Mucosa of stomach (tissue), 1 donor: Measurements from ENCODE around the gene MICALL2.
"Not testable (repeated sequence)": the region's sequence is repeated elsewhere in the genome, so short reads cannot be mapped to it uniquely, and the experiment has no call there.

Experiments used
- H3K27me3 ChIP-seq: one replicate; pipeline ENCODE4 v1.7.0; 2013; ENCODE audit warnings: mild to moderate bottlenecking, low read length; ENCODE audit not compliant: control insufficient read depth, insufficient read depth
- H3K36me3 ChIP-seq: one replicate; pipeline ENCODE4 v1.7.0; 2013; ENCODE audit warnings: low read length; ENCODE audit not compliant: control insufficient read depth, insufficient read depth
- H3K4me1 ChIP-seq: one replicate; pipeline ENCODE4 v1.7.0; 2013; ENCODE audit warnings: mild to moderate bottlenecking, low read length; ENCODE audit not compliant: control insufficient read depth, insufficient read depth
- H3K4me3 ChIP-seq: one replicate; pipeline ENCODE4 v1.7.0; 2013; ENCODE audit warnings: low read length
- H3K9ac ChIP-seq: one replicate; pipeline ENCODE4 v1.7.0; 2013; ENCODE audit warnings: mild to moderate bottlenecking, low read length, moderate library complexity
- H3K9me3 ChIP-seq: one replicate; pipeline ENCODE4 v1.7.0; 2013; ENCODE audit warnings: mild to moderate bottlenecking, low read length, moderate library complexity; ENCODE audit not compliant: control insufficient read depth
- donor health status: Pancreatic carcinoma.

The MICALL2 gene

GRCh38 chr7:1450987-1451386 is 8.3 kb downstream of the MICALL2 start:
- Histone ChIP-seq H3K9me3 (no peaks in the 10 kb centered on the region), H3K9ac (no peak overlapping the region), H3K4me3 (no peak overlapping the region), H3K27me3 (no peaks in the 10 kb centered on the region), H3K36me3 (no peaks in the 10 kb centered on the region), H3K4me1 (peaks cover 35% of the 10 kb centered on the region)

GRCh38 chr7:1450431-1450830 is 8.8 kb downstream of the MICALL2 start:
- H3K9ac ChIP-seq = no peak overlapping the region
- no peaks in the 10 kb centered on the region for H3K36me3 ChIP-seq
- H3K4me3 ChIP-seq = no peak overlapping the region
- H3K27me3 ChIP-seq = no peaks in the 10 kb centered on the region
- no peaks in the 10 kb centered on the region for H3K9me3 ChIP-seq
- H3K4me1 ChIP-seq = peaks cover 29% of the 10 kb centered on the region

GRCh38 chr7:1449951-1450350 is 9.3 kb downstream of the MICALL2 start:
- Histone ChIP-seq H3K9me3 (no peaks in the 10 kb centered on the region), H3K4me1 (peaks cover 24% of the 10 kb centered on the region), H3K27me3 (no peaks in the 10 kb centered on the region), H3K9ac (no peak overlapping the region), H3K4me3 (no peak overlapping the region), H3K36me3 (no peaks in the 10 kb centered on the region)

GRCh38 chr7:1449501-1449900 is 9.8 kb downstream of the MICALL2 start:
- H3K9ac ChIP-seq = no peak overlapping the region
- no peaks in the 10 kb centered on the region for H3K36me3 ChIP-seq
- no peak overlapping the region for H3K4me3 ChIP-seq
- no peaks in the 10 kb centered on the region for H3K27me3 ChIP-seq
- no peaks in the 10 kb centered on the region for H3K9me3 ChIP-seq
- peaks cover 20% of the 10 kb centered on the region for H3K4me1 ChIP-seq

- no peaks in the 10 kb centered on the region for H3K27me3 ChIP-seq
- H3K4me3 ChIP-seq = no peak overlapping the region
- H3K4me1 ChIP-seq = peaks cover 14% of the 10 kb centered on the region
- H3K9me3 ChIP-seq = no peaks in the 10 kb centered on the region
- H3K9ac ChIP-seq = no peak overlapping the region
- no peaks in the 10 kb centered on the region for H3K36me3 ChIP-seq
Measured at GRCh38 chr7:1448958-1449357, 10.3 kb downstream of the MICALL2 start.

- Histone ChIP-seq H3K9me3 (no peaks in the 10 kb centered on the region), H3K27me3 (no peaks in the 10 kb centered on the region), H3K9ac (no peak overlapping the region), H3K4me1 (peaks cover 5% of the 10 kb centered on the region), H3K4me3 (no peak overlapping the region), H3K36me3 (no peaks in the 10 kb centered on the region)
Measured at GRCh38 chr7:1447551-1448244, 11.6 kb downstream of the MICALL2 start.

GRCh38 chr7:1447112-1447511 is 12.2 kb downstream of the MICALL2 start:
- H3K4me1 ChIP-seq = no peaks in the 10 kb centered on the region
- H3K36me3 ChIP-seq = no peaks in the 10 kb centered on the region
- no peaks in the 10 kb centered on the region for H3K27me3 ChIP-seq
- no peak overlapping the region for H3K9ac ChIP-seq
- H3K9me3 ChIP-seq = no peaks in the 10 kb centered on the region
- no peak overlapping the region for H3K4me3 ChIP-seq

GRCh38 chr7:1446620-1447032 is 12.6 kb downstream of the MICALL2 start:
- H3K36me3 ChIP-seq = peaks cover under 1% of the 10 kb centered on the region
- H3K9ac ChIP-seq = no peak overlapping the region
- H3K4me1 ChIP-seq = no peaks in the 10 kb centered on the region
- no peaks in the 10 kb centered on the region for H3K27me3 ChIP-seq
- H3K4me3 ChIP-seq = no peak overlapping the region
- H3K9me3 ChIP-seq = no peaks in the 10 kb centered on the region

- H3K4me1 ChIP-seq, H3K27me3 ChIP-seq, H3K9me3 ChIP-seq, H3K36me3 ChIP-seq, H3K9ac ChIP-seq, H3K4me3 ChIP-seq: not testable (repeated sequence)
Measured at GRCh38 chr7:1446026-1446425, 13.2 kb downstream of the MICALL2 start.

GRCh38 chr7:1445341-1445740 is 13.9 kb downstream of the MICALL2 start:
- Histone ChIP-seq H3K4me1 (no peaks in the 10 kb centered on the region), H3K9me3 (no peaks in the 10 kb centered on the region), H3K9ac (no peak overlapping the region), H3K27me3 (no peaks in the 10 kb centered on the region), H3K36me3 (peaks cover 4% of the 10 kb centered on the region), H3K4me3 (no peak overlapping the region)

- peaks cover 4% of the 10 kb centered on the region for H3K36me3 ChIP-seq
- H3K9ac ChIP-seq = no peak overlapping the region
- H3K9me3 ChIP-seq = no peaks in the 10 kb centered on the region
- H3K4me1 ChIP-seq = no peaks in the 10 kb centered on the region
- H3K27me3 ChIP-seq = no peaks in the 10 kb centered on the region
- no peak overlapping the region for H3K4me3 ChIP-seq
Measured at GRCh38 chr7:1444925-1445322, 14.3 kb downstream of the MICALL2 start.

- Histone ChIP-seq H3K36me3 (peaks cover 4% of the 10 kb centered on the region), H3K27me3 (no peaks in the 10 kb centered on the region), H3K4me1 (no peaks in the 10 kb centered on the region), H3K9me3 (no peaks in the 10 kb centered on the region), H3K9ac (no peak overlapping the region), H3K4me3 (no peak overlapping the region)
Measured at GRCh38 chr7:1444214-1444924, 14.9 kb downstream of the MICALL2 start.
